ENCODE data around the gene GPHN. TPM values are rescaled to one million over a fixed set of nuclear protein-coding genes. Genes with fewer than 3 reads are reported as not detected.
"Not testable (repeated sequence)": the region's sequence is repeated elsewhere in the genome, so short reads cannot be mapped to it uniquely, and the experiment has no call there.

GPHN gene
- total RNA-seq, 2 donors from 2014 or later, result 27.1 to 31.0 TPM

- intact Hi-C loops (cut with DNase I, micrococcal nuclease), result no loop called here
- ATAC-seq, result no peak
- DNase-seq, result no peak
Observed at GRCh38 chr14:66717561-66718140, 209.7 kb downstream of the GPHN start.

GRCh38 chr14:66724996-66725395, 217.0 kb downstream of the GPHN start:
- intact Hi-C loops (cut with DNase I, micrococcal nuclease), result no loop called here
- no peak for DNase-seq
- peak; percentile 48 for ATAC-seq

- DNase-seq; ATAC-seq; intact Hi-C loops (cut with DNase I, micrococcal nuclease): not testable (repeated sequence)
Observed at GRCh38 chr14:66731298-66731697, 223.4 kb downstream of the GPHN start.

- intact Hi-C loops (cut with DNase I, micrococcal nuclease), result no loop called here
- ATAC-seq (no peak), DNase-seq (no peak)
Observed at GRCh38 chr14:66735853-66736252, 227.9 kb downstream of the GPHN start.

GRCh38 chr14:66739826-66740225, 231.9 kb downstream of the GPHN start:
- intact Hi-C loops (cut with DNase I, micrococcal nuclease), result no loop called here
- DNase-seq (no peak), ATAC-seq (no peak)

GRCh38 chr14:66745078-66745477, 237.1 kb downstream of the GPHN start:
- intact Hi-C loops (cut with DNase I, micrococcal nuclease), result no loop called here
- DNase-seq (no peak), ATAC-seq (no peak)

GRCh38 chr14:66746316-66747006, 238.5 kb downstream of the GPHN start:
- peak; percentile 53 for ATAC-seq
- no peak for DNase-seq
- intact Hi-C loops (cut with DNase I, micrococcal nuclease), result no loop called here

GRCh38 chr14:66752109-66752508, 244.2 kb downstream of the GPHN start:
- intact Hi-C loops (cut with DNase I, micrococcal nuclease), result no loop called here
- no peak for ATAC-seq
- no peak for DNase-seq

- DNase-seq, result no peak
- intact Hi-C loops (cut with DNase I, micrococcal nuclease), result no loop called here
- ATAC-seq, result no peak
Observed at GRCh38 chr14:66758031-66758613, 250.2 kb downstream of the GPHN start.

GRCh38 chr14:66772146-66772545, 264.2 kb downstream of the GPHN start:
- ATAC-seq, result no peak
- DNase-seq, result no peak

GRCh38 chr14:66782853-66783252, 274.9 kb downstream of the GPHN start:
- no peak for ATAC-seq
- DNase-seq, result no peak
- intact Hi-C loops (cut with DNase I, micrococcal nuclease), result no loop called here

More at GRCh38 chr14:66772146-66772545, 264.2 kb downstream of the GPHN start:
- intact Hi-C loops (cut with DNase I, micrococcal nuclease), result no loop called here

GRCh38 chr14:66790101-66790500, 282.2 kb downstream of the GPHN start:
- intact Hi-C loops (cut with DNase I, micrococcal nuclease), result no loop called here
- DNase-seq (no peak), ATAC-seq (no peak)

- intact Hi-C loops (cut with DNase I, micrococcal nuclease), result no loop called here
- ATAC-seq (no peak), DNase-seq (no peak)
Observed at GRCh38 chr14:66802962-66803361, 295.0 kb downstream of the GPHN start.

GRCh38 chr14:66804141-66804540, 296.2 kb downstream of the GPHN start:
- DNase-seq, result no peak
- ATAC-seq, result no peak
- intact Hi-C loops (cut with DNase I, micrococcal nuclease), result no loop called here

- no peak for ATAC-seq
- intact Hi-C loops (cut with DNase I, micrococcal nuclease), result no loop called here
- DNase-seq, result no peak
Observed at GRCh38 chr14:66813636-66814035, 305.7 kb downstream of the GPHN start.

- no peak for ATAC-seq
- no peak for DNase-seq
Observed at GRCh38 chr14:66815687-66816086, 307.7 kb downstream of the GPHN start.

GRCh38 chr14:66824251-66824650, 316.3 kb downstream of the GPHN start:
- intact Hi-C loops (cut with DNase I, micrococcal nuclease), result no loop called here
- DNase-seq (no peak), ATAC-seq (no peak)

More at GRCh38 chr14:66815687-66816086, 307.7 kb downstream of the GPHN start:
- intact Hi-C loops (cut with DNase I, micrococcal nuclease), result no loop called here

- intact Hi-C loops (cut with DNase I, micrococcal nuclease), result no loop called here
- DNase-seq (no peak), ATAC-seq (no peak)
Observed at GRCh38 chr14:66827182-66827581, 319.2 kb downstream of the GPHN start.

GRCh38 chr14:66831173-66831572, 323.2 kb downstream of the GPHN start:
- intact Hi-C loops (cut with DNase I, micrococcal nuclease), result no loop called here
- no peak for DNase-seq
- no peak for ATAC-seq

GRCh38 chr14:66833816-66834215, 325.9 kb downstream of the GPHN start:
- no peak for DNase-seq
- ATAC-seq, result no peak
- intact Hi-C loops (cut with DNase I, micrococcal nuclease), result no loop called here

Measured in left colon (tissue), 2 donors.